Adrenal gland (tissue), 5 donors: ENCODE results near the gene ATP5F1B.
A peak's percentile ranks its signal among the peaks of the same experiment; 100 is the strongest.

Source experiments
- CTCF ChIP-seq, 6 experiments: fragments of 450-650 bp in 4 of 6; fragments of 200-600 bp in 2 of 6; sonication (generic) in 1 of 6; IDR thresholded peaks; 1 replicate in 5 of 6; 2 replicates in 1 of 6; pipeline versions ENCODE4 v1.5.1 to v1.8.0; 2016 to 2021; ENCODE audit warnings: antibody characterized with exemption in 6 of 6, mild to moderate bottlenecking in 2 of 6, moderate library complexity in 1 of 6
- POLR2A ChIP-seq, 2 donors: fragments of 450-650 bp; IDR thresholded peaks; one replicate each; pipeline ENCODE4 v1.6.1; 2017; ENCODE audit warnings: antibody characterized with exemption in 2 of 2, mild to moderate bottlenecking in 2 of 2, moderate library complexity in 1 of 2
- donor health status: DM: no; HTN: no; CAD: no.

- TF ChIP-seq CTCF (IDR thresholded peaks at IDR 0.05) = peak; percentile 56 to 75 (median 71)
- no peak for TF ChIP-seq POLR2A (IDR thresholded peaks at IDR 0.05)
These were observed 51.7 kb downstream of the ATP5F1B start for GRCh38 chr12:56593909-56594621.
